Vagina (tissue), 2 donors: ENCODE data around the gene WDR47. TPM values are rescaled to one million over a fixed set of nuclear protein-coding genes. Genes with fewer than 3 reads are reported as not detected.
A peak's percentile ranks its signal among the peaks of the same experiment; 100 is the strongest.

Experiments used
- DNase-seq, 2 donors: peaks; one replicate each; pipeline ENCODE4 v3.0.0-alpha.2; 2017; ENCODE audit errors: extremely low spot score in 2 of 2
- H3K27ac ChIP-seq: fragments of 200-600 bp; sonication (generic); one replicate; pipeline ENCODE4 v1.5.1; 2019
- H3K27me3 ChIP-seq: fragments of 200-600 bp; sonication (generic); one replicate; pipeline ENCODE4 v1.5.1; 2019
- H3K36me3 ChIP-seq, 2 donors: fragments of 200-600 bp; sonication (generic); one replicate each; pipeline ENCODE4 v1.5.1; 2017 to 2019
- H3K4me1 ChIP-seq: fragments of 200-600 bp; sonication (generic); one replicate; pipeline ENCODE4 v1.5.1; 2019
- H3K4me3 ChIP-seq, 2 donors: fragments of 200-600 bp; sonication (generic); 1 replicate in 1 of 2; 2 replicates in 1 of 2; pipeline ENCODE4 v1.5.1; 2016 to 2019
- H3K9me3 ChIP-seq: fragments of 200-600 bp; sonication (generic); one replicate; pipeline ENCODE4 v1.5.1; 2019
- CTCF ChIP-seq, 3 experiments: fragments of 450-650 bp in 2 of 3; fragments of 200-600 bp in 1 of 3; sonication (generic) in 1 of 3; IDR thresholded peaks; one replicate each; pipeline ENCODE4 v1.5.1; 2017 to 2019; ENCODE audit warnings: antibody characterized with exemption in 3 of 3, mild to moderate bottlenecking in 2 of 3, moderate library complexity in 2 of 3
- POLR2A ChIP-seq, 2 donors: fragments of 450-650 bp; IDR thresholded peaks; one replicate each; pipeline ENCODE4 v1.6.1; 2017; ENCODE audit warnings: antibody characterized with exemption in 2 of 2, mild to moderate bottlenecking in 2 of 2, moderate library complexity in 2 of 2
- POLR2AphosphoS5 ChIP-seq, 2 donors: sonication (generic); formaldehyde crosslinking; IDR thresholded peaks; one replicate each; pipeline ENCODE4 v1.9.0; 2017; ENCODE audit warnings: antibody characterized with exemption in 2 of 2, mild to moderate bottlenecking in 2 of 2, low read depth in 1 of 2; ENCODE audit not compliant: insufficient read depth in 1 of 2
- intact Hi-C: fragments of 100-400 bp; cut with DNase I; formaldehyde crosslinking; loops from one replicate; pipeline ENCODE4 v1.15.1; 2023
- total RNA-seq: library from RNA; depleted of rRNA; stranded (reverse); fragments of >200 nt; gene quantifications from one replicate; pipeline ENCODE4 v1.2.3, GENCODE V29; 2016

The WDR47 gene
- total RNA-seq, 1 donor from 2014 or later = 14.7 TPM

GRCh38 chr1:108963052-108963686, 78.7 kb downstream of the WDR47 start, which contains the start of gene CLCC1:
Gene CLCC1, minus strand, starts transcription at chr1:108963484. Its CDS starts 13,047 bp downstream, at chr1:108950437.
- Histone ChIP-seq H3K27ac (peak within 1 kb of the TSS; percentile 91), H3K4me3 (peak within 1 kb of the TSS; percentile 68 to 95), H3K9me3 (no peaks in the 10 kb centered on the region), H3K27me3 (no peaks in the 10 kb centered on the region), H3K36me3 (no peaks in the 10 kb centered on the region), H3K4me1 (peaks cover 38% of the 10 kb centered on the region)
- intact Hi-C loops = no loop called here
- TF ChIP-seq POLR2AphosphoS5 (IDR thresholded peaks at IDR 0.05; ENCODE audit: insufficient read depth in 1 of 2, low read depth in 1 of 2) (peak; percentile 81 to 96), CTCF (IDR thresholded peaks at IDR 0.05) (no peak), POLR2A (IDR thresholded peaks at IDR 0.05) (peak in 1 of 2 donors; percentile 68)
- peak in 1 of 2 donors; percentile 94 for DNase-seq

GRCh38 chr1:108962681-108963051, 79.2 kb downstream of the WDR47 start:
- Histone ChIP-seq H3K27ac (peak overlapping the region; percentile 91), H3K4me1 (peaks cover 38% of the 10 kb centered on the region), H3K27me3 (no peaks in the 10 kb centered on the region), H3K9me3 (no peaks in the 10 kb centered on the region), H3K4me3 (peak overlapping the region; percentile 68 to 95), H3K36me3 (no peaks in the 10 kb centered on the region)
- DNase-seq = no peak
- intact Hi-C loops = no loop called here
- TF ChIP-seq CTCF (IDR thresholded peaks at IDR 0.05) (no peak), POLR2AphosphoS5 (IDR thresholded peaks at IDR 0.05; ENCODE audit: insufficient read depth in 1 of 2, low read depth in 1 of 2) (no peak), POLR2A (IDR thresholded peaks at IDR 0.05) (no peak)

GRCh38 chr1:108961752-108962486, 80.0 kb downstream of the WDR47 start:
- TF ChIP-seq POLR2A (IDR thresholded peaks at IDR 0.05) = no peak
- TF ChIP-seq POLR2AphosphoS5 (IDR thresholded peaks at IDR 0.05; ENCODE audit: insufficient read depth in 1 of 2, low read depth in 1 of 2) = no peak
- TF ChIP-seq CTCF (IDR thresholded peaks at IDR 0.05) = no peak
- Histone ChIP-seq H3K27me3 (no peaks in the 10 kb centered on the region), H3K4me1 (peaks cover 46% of the 10 kb centered on the region), H3K9me3 (no peaks in the 10 kb centered on the region), H3K4me3 (peak overlapping the region; percentile 68 to 95), H3K27ac (peak overlapping the region; percentile 91), H3K36me3 (no peaks in the 10 kb centered on the region)
- intact Hi-C loops = no loop called here
- no peak for DNase-seq

- Histone ChIP-seq H3K9me3 (no peaks in the 10 kb centered on the region), H3K4me3 (no peak overlapping the region), H3K36me3 (no peaks in the 10 kb centered on the region), H3K27me3 (no peaks in the 10 kb centered on the region), H3K27ac (no peak overlapping the region), H3K4me1 (peaks cover 50% of the 10 kb centered on the region)
- TF ChIP-seq POLR2AphosphoS5 (IDR thresholded peaks at IDR 0.05; ENCODE audit: insufficient read depth in 1 of 2, low read depth in 1 of 2) (no peak), POLR2A (IDR thresholded peaks at IDR 0.05) (no peak), CTCF (IDR thresholded peaks at IDR 0.05) (no peak)
- DNase-seq = no peak
- intact Hi-C loops = no loop called here
Observed at GRCh38 chr1:108961198-108961597, 80.7 kb downstream of the WDR47 start.

GRCh38 chr1:108960719-108961118, 81.2 kb downstream of the WDR47 start:
- Histone ChIP-seq H3K36me3 (no peaks in the 10 kb centered on the region), H3K27me3 (no peaks in the 10 kb centered on the region), H3K9me3 (no peaks in the 10 kb centered on the region), H3K27ac (no peak overlapping the region), H3K4me3 (no peak overlapping the region), H3K4me1 (peaks cover 54% of the 10 kb centered on the region)
- no peak for TF ChIP-seq POLR2AphosphoS5 (IDR thresholded peaks at IDR 0.05; ENCODE audit: insufficient read depth in 1 of 2, low read depth in 1 of 2)
- TF ChIP-seq CTCF (IDR thresholded peaks at IDR 0.05) = no peak
- no peak for TF ChIP-seq POLR2A (IDR thresholded peaks at IDR 0.05)
- intact Hi-C loops = no loop called here
- no peak for DNase-seq
